Measurements from ENCODE around the gene CDIPT.

DNA sequence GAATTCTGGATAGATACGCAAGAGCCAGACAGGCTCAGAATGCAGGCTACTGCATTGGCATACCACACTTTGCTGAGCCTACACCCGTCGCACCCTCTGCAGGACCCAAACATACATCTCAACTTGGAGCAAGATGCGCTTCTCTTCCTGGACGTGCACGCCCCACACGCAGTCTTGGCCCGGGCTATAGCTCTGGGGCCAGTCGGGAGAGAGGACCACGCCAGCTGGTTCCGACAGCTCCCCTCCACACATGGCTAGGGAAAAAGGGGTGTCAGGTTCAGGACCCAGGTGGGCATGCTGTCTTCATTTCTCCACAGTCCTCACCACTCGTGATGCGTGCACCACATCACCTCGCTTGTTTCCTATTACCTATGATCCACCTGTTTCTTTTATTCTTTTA, 15.1 kb upstream of the CDIPT start:
- TF ChIP-seq POLR2A (IDR thresholded peaks at IDR 0.05) (no peak), CTCF (IDR thresholded peaks at IDR 0.05 in 4 of 5, conservative IDR thresholded peaks at IDR 0.05 in 1 of 5) (no peak)

Data from gastrocnemius medialis (tissue), 4 donors.